Lower lobe of right lung (tissue), 2 donors: ENCODE measurements around the gene NIFK. TPM values are rescaled to one million over a fixed set of nuclear protein-coding genes. Genes with fewer than 3 reads are reported as not detected.
A peak's percentile ranks its signal among the peaks of the same experiment; 100 is the strongest.
"Not testable (repeated sequence)": the region's sequence is repeated elsewhere in the genome, so short reads cannot be mapped to it uniquely, and the experiment has no call there.

Experiments
- ATAC-seq, 2 donors: fragments of 200-7000 bp; cut with Tn5 transposase; one replicate each; pipeline ENCODE4 v1.9.1; 2020 to 2022; ENCODE audit warnings: mild to moderate bottlenecking in 2 of 2, moderate library complexity in 2 of 2
- DNase-seq: peaks from one replicate; pipeline ENCODE4 v3.0.0-alpha.2; 2020
- H3K27ac ChIP-seq: fragments of 200-600 bp; one replicate; pipeline ENCODE4 v1.8.0; 2022
- H3K27me3 ChIP-seq: fragments of 200-600 bp; one replicate; pipeline ENCODE4 v1.8.0; 2022; ENCODE audit warnings: low read depth
- H3K36me3 ChIP-seq: fragments of 200-600 bp; one replicate; pipeline ENCODE4 v1.8.0; 2022; ENCODE audit warnings: mild to moderate bottlenecking
- H3K4me1 ChIP-seq: fragments of 200-600 bp; one replicate; pipeline ENCODE4 v1.8.0; 2022
- H3K4me3 ChIP-seq: fragments of 200-600 bp; one replicate; pipeline ENCODE4 v1.8.0; 2022; ENCODE audit warnings: mild to moderate bottlenecking
- H3K9me3 ChIP-seq: fragments of 200-600 bp; one replicate; pipeline ENCODE4 v1.8.0; 2022
- intact Hi-C: fragments of 100-400 bp; cut with DNase I; formaldehyde crosslinking; loops from one replicate; pipeline ENCODE4 v1.11.0; 2022
- total RNA-seq: library from RNA; stranded (reverse); fragmentation: NEBNext Ultra II Directional; extraction: Animal tissue kit (Norgen Biotek cat#: 25700); gene quantifications from one replicate; pipeline ENCODE4 v1.2.1, GENCODE V29; 2021
- TF ChIP-seq, protein P1 (sequence below): fragments of 200-600 bp; IDR thresholded peaks from one replicate; pipeline ENCODE4 v1.8.0; 2022; ENCODE audit warnings: antibody characterized with exemption, mild to moderate bottlenecking
- donor health status: DM: no; HTN: yes; CAD: no; lungs with severe emphysema.

NIFK gene
- total RNA-seq, 1 donor from 2014 or later, result 29.8 TPM

DNA sequence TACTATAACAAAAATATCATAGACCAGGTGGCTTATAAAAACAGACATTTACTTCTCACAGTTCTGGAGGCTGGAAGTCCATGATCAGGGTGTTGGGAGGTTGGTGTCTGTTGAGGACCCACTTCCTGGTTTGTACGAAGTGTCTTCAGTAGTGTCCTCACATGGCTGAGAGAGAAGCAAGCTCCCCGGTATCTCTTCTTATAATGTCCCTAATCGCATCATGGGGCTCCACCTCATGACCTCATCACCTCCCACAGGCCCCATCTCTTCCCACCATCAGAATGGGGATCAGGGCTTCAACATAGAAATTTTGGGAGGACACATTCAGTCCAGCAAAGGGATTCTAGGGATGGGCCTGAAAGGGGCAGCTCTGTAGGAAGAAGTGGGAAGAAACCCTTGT lies 4.8 kb upstream of the NIFK start:
- Histone ChIP-seq H3K27ac (no peak overlapping the region), H3K4me3 (no peak overlapping the region), H3K4me1 (peaks cover 6% of the 10 kb centered on the region), H3K36me3 (no peaks in the 10 kb centered on the region), H3K27me3 (no peaks in the 10 kb centered on the region), H3K9me3 (no peaks in the 10 kb centered on the region)
- ATAC-seq, result no peak
- intact Hi-C loops, result no loop called here
- TF ChIP-seq, protein P1, sequence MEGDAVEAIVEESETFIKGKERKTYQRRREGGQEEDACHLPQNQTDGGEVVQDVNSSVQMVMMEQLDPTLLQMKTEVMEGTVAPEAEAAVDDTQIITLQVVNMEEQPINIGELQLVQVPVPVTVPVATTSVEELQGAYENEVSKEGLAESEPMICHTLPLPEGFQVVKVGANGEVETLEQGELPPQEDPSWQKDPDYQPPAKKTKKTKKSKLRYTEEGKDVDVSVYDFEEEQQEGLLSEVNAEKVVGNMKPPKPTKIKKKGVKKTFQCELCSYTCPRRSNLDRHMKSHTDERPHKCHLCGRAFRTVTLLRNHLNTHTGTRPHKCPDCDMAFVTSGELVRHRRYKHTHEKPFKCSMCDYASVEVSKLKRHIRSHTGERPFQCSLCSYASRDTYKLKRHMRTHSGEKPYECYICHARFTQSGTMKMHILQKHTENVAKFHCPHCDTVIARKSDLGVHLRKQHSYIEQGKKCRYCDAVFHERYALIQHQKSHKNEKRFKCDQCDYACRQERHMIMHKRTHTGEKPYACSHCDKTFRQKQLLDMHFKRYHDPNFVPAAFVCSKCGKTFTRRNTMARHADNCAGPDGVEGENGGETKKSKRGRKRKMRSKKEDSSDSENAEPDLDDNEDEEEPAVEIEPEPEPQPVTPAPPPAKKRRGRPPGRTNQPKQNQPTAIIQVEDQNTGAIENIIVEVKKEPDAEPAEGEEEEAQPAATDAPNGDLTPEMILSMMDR, result no peak
- DNase-seq, result no peak

DNA sequence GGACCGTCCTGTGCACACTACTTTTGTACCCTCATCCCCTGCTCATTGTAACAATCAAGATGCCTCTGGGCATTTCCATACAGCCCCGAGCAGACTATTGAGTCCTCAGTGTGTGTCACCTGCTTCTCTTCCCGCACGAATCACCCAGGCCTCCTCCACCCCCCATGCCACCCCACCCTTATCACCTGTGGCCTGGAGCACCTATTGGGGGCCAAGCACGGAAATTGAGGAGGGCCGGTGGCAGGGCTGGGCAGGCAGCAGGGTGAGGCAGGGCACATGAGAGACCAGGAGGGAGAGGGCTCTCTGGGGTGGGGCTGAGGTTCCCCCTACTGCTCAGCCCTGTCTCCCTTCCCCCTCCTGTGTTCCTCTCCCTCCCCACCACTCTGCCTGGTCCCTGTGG lies 4.3 kb upstream of the NIFK start:
- H3K27me3 ChIP-seq, result no peaks in the 10 kb centered on the region
- no peaks in the 10 kb centered on the region for H3K36me3 ChIP-seq
- intact Hi-C loops, result no loop called here
- H3K4me3 ChIP-seq, result no peak overlapping the region
- TF ChIP-seq, protein P1, result no peak
- peaks cover 9% of the 10 kb centered on the region for H3K4me1 ChIP-seq
- H3K27ac ChIP-seq, result no peak overlapping the region
- no peaks in the 10 kb centered on the region for H3K9me3 ChIP-seq
- ATAC-seq, result no peak
- no peak for DNase-seq

DNA sequence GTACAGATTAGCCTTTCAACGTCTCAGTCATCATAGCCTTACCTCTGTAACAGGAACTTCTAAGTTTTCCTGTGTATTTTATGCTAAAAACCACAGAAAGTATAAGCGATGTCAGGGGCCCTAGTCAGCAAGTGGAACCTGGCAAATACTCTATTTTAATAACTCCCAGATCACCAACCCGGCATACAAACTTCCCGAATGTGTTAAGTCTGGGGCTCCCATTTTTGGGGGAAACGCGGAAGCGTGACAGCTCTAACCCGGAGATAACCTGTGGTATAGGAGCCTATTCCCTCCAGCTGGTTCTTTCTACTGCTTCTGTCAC lies 574 bp downstream of the NIFK start:
- H3K27ac ChIP-seq, result peak overlapping the region; percentile 93
- intact Hi-C loops, result no loop called here
- ATAC-seq (no peak), DNase-seq (no peak)
- TF ChIP-seq, protein P1, result no peak
- peaks cover 25% of the 10 kb centered on the region for H3K4me1 ChIP-seq
- peak overlapping the region; percentile 97 for H3K4me3 ChIP-seq
- H3K9me3 ChIP-seq, result no peaks in the 10 kb centered on the region
- peaks cover 41% of the 10 kb centered on the region for H3K36me3 ChIP-seq
- H3K27me3 ChIP-seq, result no peaks in the 10 kb centered on the region

DNA sequence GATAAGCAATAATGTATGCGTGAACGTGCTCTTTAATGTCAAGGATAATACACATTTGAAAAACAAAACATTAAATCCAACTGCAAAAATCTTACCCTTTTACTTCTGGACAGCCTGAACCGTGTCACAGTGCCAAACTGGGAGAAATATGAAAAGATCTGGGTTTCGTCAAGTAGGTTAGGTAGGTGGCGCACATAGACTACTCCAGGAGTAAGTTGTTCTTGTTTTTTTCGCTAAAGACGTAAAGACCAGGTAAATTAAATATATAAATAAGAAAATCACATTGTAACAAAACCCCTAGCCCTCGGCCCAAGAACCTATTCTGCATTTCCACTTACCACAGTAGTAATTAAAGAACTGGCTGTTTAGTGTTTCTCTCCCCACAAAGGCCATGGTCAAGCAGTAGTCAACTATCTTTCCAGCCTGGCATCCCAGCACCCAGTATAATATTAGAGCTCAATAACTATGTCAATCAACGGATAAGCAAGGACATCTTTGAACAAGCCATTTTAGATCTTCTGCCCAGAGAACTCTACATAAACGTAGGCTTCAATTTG lies 1.1 kb downstream of the NIFK start:
- TF ChIP-seq, protein P1, result no peak
- Histone ChIP-seq H3K27ac (peak overlapping the region; percentile 93), H3K4me3 (peak overlapping the region; percentile 97), H3K36me3 (peaks cover 46% of the 10 kb centered on the region), H3K27me3 (no peaks in the 10 kb centered on the region), H3K9me3 (no peaks in the 10 kb centered on the region), H3K4me1 (peaks cover 25% of the 10 kb centered on the region)
- intact Hi-C loops, result no loop called here
- ATAC-seq, result no peak
- DNase-seq, result no peak

DNA sequence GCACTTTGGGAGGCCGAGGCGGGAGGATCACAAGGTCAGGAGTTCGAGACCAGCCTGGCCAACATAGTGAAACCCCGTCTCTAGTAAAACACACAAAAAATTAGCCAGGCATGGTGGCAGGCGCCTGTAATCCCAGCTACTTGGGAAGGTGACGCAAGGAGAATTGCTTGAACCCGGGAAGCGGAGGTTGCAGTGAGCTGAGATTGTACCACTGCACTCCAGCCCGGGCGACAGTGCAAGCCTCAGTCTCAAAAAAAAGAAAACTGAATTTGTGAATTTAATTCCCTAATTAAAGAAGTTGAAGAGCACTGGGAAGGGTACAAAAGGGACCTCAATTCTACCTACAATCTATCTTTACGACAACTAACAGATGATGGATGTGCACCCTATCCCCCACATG lies 2.1 kb downstream of the NIFK start:
- H3K27me3 ChIP-seq, H3K9me3 ChIP-seq, intact Hi-C loops, ATAC-seq, DNase-seq, H3K4me3 ChIP-seq, H3K27ac ChIP-seq: not testable (repeated sequence)
- Histone ChIP-seq H3K36me3 (peaks cover 56% of the 10 kb centered on the region), H3K4me1 (peaks cover 25% of the 10 kb centered on the region)

DNA sequence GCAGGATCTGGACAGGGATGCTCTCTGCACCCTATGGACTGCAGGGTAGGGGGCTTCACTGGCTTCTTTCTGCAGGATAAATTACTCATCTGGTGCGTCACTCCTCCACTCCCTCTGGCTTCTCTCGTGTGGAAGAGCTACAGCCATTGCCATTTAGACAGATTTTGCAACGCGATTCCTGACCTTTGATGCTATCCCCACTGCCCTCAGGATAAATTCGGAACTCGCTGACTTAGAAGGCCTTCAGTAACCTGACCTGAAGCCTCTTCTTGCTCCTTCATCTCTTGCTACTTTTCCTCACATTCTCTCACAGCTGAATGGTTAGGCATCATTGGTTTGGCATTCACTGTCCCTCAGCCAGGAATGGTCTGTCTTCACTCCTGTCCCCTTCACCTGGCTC lies 5.3 kb downstream of the NIFK start:
- no peaks in the 10 kb centered on the region for H3K9me3 ChIP-seq
- intact Hi-C loops, result no loop called here
- peaks cover 88% of the 10 kb centered on the region for H3K36me3 ChIP-seq
- ATAC-seq (no peak), DNase-seq (no peak)
- no peaks in the 10 kb centered on the region for H3K27me3 ChIP-seq
- no peak overlapping the region for H3K27ac ChIP-seq
- H3K4me1 ChIP-seq, result peaks cover 19% of the 10 kb centered on the region
- no peak overlapping the region for H3K4me3 ChIP-seq
- TF ChIP-seq, protein P1, result no peak
